CD4-positive, alpha-beta T cell treated with Interleukin-10 for 1 hour (primary cell): ENCODE data around the gene CLIP2.

Source experiments
- DNase-seq: peaks from one replicate; pipeline ENCODE4 v3.0.0-alpha.2; 2020

CLIP2 gene

GRCh38 chr7:74449809-74450397 is 160.7 kb downstream of the CLIP2 start:
- DNase-seq = peak; percentile 71

- no peak for DNase-seq
These were observed 163.6 kb downstream of the CLIP2 start for GRCh38 chr7:74452748-74453321.

- peak; percentile 46 for DNase-seq
These were observed 164.3 kb downstream of the CLIP2 start, which contains the start of gene GTF2IRD1 for GRCh38 chr7:74453322-74454011. TSS of gene GTF2IRD1 (plus strand) at chr7:74453906. CDS start at chr7:74508081, 54,175 bp downstream.

- DNase-seq = no peak
These were observed 165.1 kb downstream of the CLIP2 start for GRCh38 chr7:74454021-74454924.

- DNase-seq = no peak
These were observed 165.7 kb downstream of the CLIP2 start for GRCh38 chr7:74454925-74455288.

- no peak for DNase-seq
These were observed 166.1 kb downstream of the CLIP2 start for GRCh38 chr7:74455291-74455804.
